ENCODE data around the gene SEC23A. TPM values are rescaled to one million over a fixed set of nuclear protein-coding genes. Genes with fewer than 3 reads are reported as not detected.
"Not testable (repeated sequence)": the region's sequence is repeated elsewhere in the genome, so short reads cannot be mapped to it uniquely, and the experiment has no call there.

The SEC23A gene
- polyA plus RNA-seq, 1 donor: 92.8 TPM

GRCh38 chr14:39094515-39094914 is 8.5 kb downstream of the SEC23A start:
- no peaks in the 10 kb centered on the region for H3K27me3 ChIP-seq (ENCODE audit: control insufficient read depth, insufficient read depth, low read length)
- H3K36me3 ChIP-seq (ENCODE audit: control insufficient read depth, insufficient read depth, low read length): peaks cover 47% of the 10 kb centered on the region
- peaks cover 6% of the 10 kb centered on the region for H3K4me1 ChIP-seq (ENCODE audit: control insufficient read depth, insufficient read depth, low read length)
- no peak overlapping the region for H3K27ac ChIP-seq (ENCODE audit: low read length)
- 100% methylated on average over 2 of the region's 3 CpGs for WGBS (ENCODE audit: insufficient coverage, low lambda C conversion rate)
- no peak for DNase-seq
- H3K9me3 ChIP-seq (ENCODE audit: control insufficient read depth, low read depth, low read length): no peaks in the 10 kb centered on the region
- no peak overlapping the region for H3K4me3 ChIP-seq (ENCODE audit: low read length)

GRCh38 chr14:39091716-39092115 is 11.3 kb downstream of the SEC23A start:
- WGBS (ENCODE audit: insufficient coverage, low lambda C conversion rate): 90% methylated on average over 1 of the region's 1 CpG
- H3K27me3 ChIP-seq (ENCODE audit: control insufficient read depth, insufficient read depth, low read length): no peaks in the 10 kb centered on the region
- peaks cover 62% of the 10 kb centered on the region for H3K36me3 ChIP-seq (ENCODE audit: control insufficient read depth, insufficient read depth, low read length)
- no peaks in the 10 kb centered on the region for H3K9me3 ChIP-seq (ENCODE audit: control insufficient read depth, low read depth, low read length)
- no peak overlapping the region for H3K4me3 ChIP-seq (ENCODE audit: low read length)
- no peak overlapping the region for H3K27ac ChIP-seq (ENCODE audit: low read length)
- H3K4me1 ChIP-seq (ENCODE audit: control insufficient read depth, insufficient read depth, low read length): peaks cover 6% of the 10 kb centered on the region
- DNase-seq: no peak

- H3K36me3 ChIP-seq (ENCODE audit: control insufficient read depth, insufficient read depth, low read length): peaks cover 65% of the 10 kb centered on the region
- no peaks in the 10 kb centered on the region for H3K27me3 ChIP-seq (ENCODE audit: control insufficient read depth, insufficient read depth, low read length)
- H3K27ac ChIP-seq (ENCODE audit: low read length): no peak overlapping the region
- no peaks in the 10 kb centered on the region for H3K9me3 ChIP-seq (ENCODE audit: control insufficient read depth, low read depth, low read length)
- DNase-seq: peak in 1 of 2 donors; percentile 51
- WGBS (ENCODE audit: insufficient coverage, low lambda C conversion rate): 100% methylated on average over 1 of the region's 4 CpGs
- no peak overlapping the region for H3K4me3 ChIP-seq (ENCODE audit: low read length)
- H3K4me1 ChIP-seq (ENCODE audit: control insufficient read depth, insufficient read depth, low read length): peaks cover 6% of the 10 kb centered on the region
Observed at GRCh38 chr14:39090548-39091111, 12.4 kb downstream of the SEC23A start.

GRCh38 chr14:39087493-39087892 is 15.5 kb downstream of the SEC23A start:
- no peaks in the 10 kb centered on the region for H3K27me3 ChIP-seq (ENCODE audit: control insufficient read depth, insufficient read depth, low read length)
- no peak for DNase-seq
- WGBS (ENCODE audit: insufficient coverage, low lambda C conversion rate): 100% methylated on average over 2 of the region's 2 CpGs

GRCh38 chr14:39085933-39086332 is 17.1 kb downstream of the SEC23A start:
- Histone ChIP-seq H3K9me3 (ENCODE audit: control insufficient read depth, low read depth, low read length) (no peaks in the 10 kb centered on the region), H3K36me3 (ENCODE audit: control insufficient read depth, insufficient read depth, low read length) (peaks cover 66% of the 10 kb centered on the region), H3K4me3 (ENCODE audit: low read length) (no peak overlapping the region), H3K27ac (ENCODE audit: low read length) (no peak overlapping the region), H3K4me1 (ENCODE audit: control insufficient read depth, insufficient read depth, low read length) (peaks cover 3% of the 10 kb centered on the region), H3K27me3 (ENCODE audit: control insufficient read depth, insufficient read depth, low read length) (no peaks in the 10 kb centered on the region)
- no CpG with 5 or more reads among the region's 7 CpGs for WGBS (ENCODE audit: insufficient coverage, low lambda C conversion rate)
- no peak for DNase-seq

More at GRCh38 chr14:39087493-39087892, 15.5 kb downstream of the SEC23A start:
- Histone ChIP-seq H3K27ac (ENCODE audit: low read length) (no peak overlapping the region), H3K4me1 (ENCODE audit: control insufficient read depth, insufficient read depth, low read length) (peaks cover 6% of the 10 kb centered on the region), H3K9me3 (ENCODE audit: control insufficient read depth, low read depth, low read length) (no peaks in the 10 kb centered on the region), H3K36me3 (ENCODE audit: control insufficient read depth, insufficient read depth, low read length) (peaks cover 64% of the 10 kb centered on the region), H3K4me3 (ENCODE audit: low read length) (no peak overlapping the region)

GRCh38 chr14:39083127-39083526 is 19.9 kb downstream of the SEC23A start:
- Histone ChIP-seq H3K4me3 (ENCODE audit: low read length) (no peak overlapping the region), H3K27me3 (ENCODE audit: control insufficient read depth, insufficient read depth, low read length) (no peaks in the 10 kb centered on the region), H3K27ac (ENCODE audit: low read length) (no peak overlapping the region), H3K36me3 (ENCODE audit: control insufficient read depth, insufficient read depth, low read length) (peaks cover 57% of the 10 kb centered on the region), H3K9me3 (ENCODE audit: control insufficient read depth, low read depth, low read length) (no peaks in the 10 kb centered on the region), H3K4me1 (ENCODE audit: control insufficient read depth, insufficient read depth, low read length) (no peaks in the 10 kb centered on the region)
- no CpG with 5 or more reads among the region's 5 CpGs for WGBS (ENCODE audit: insufficient coverage, low lambda C conversion rate)
- no peak for DNase-seq

GRCh38 chr14:39080886-39081285 is 22.1 kb downstream of the SEC23A start:
- Histone ChIP-seq H3K36me3 (ENCODE audit: control insufficient read depth, insufficient read depth, low read length) (peaks cover 61% of the 10 kb centered on the region), H3K9me3 (ENCODE audit: control insufficient read depth, low read depth, low read length) (no peaks in the 10 kb centered on the region), H3K4me1 (ENCODE audit: control insufficient read depth, insufficient read depth, low read length) (no peaks in the 10 kb centered on the region), H3K27ac (ENCODE audit: low read length) (no peak overlapping the region), H3K27me3 (ENCODE audit: control insufficient read depth, insufficient read depth, low read length) (no peaks in the 10 kb centered on the region), H3K4me3 (ENCODE audit: low read length) (no peak overlapping the region)
- no CpG with 5 or more reads among the region's 1 CpG for WGBS (ENCODE audit: insufficient coverage, low lambda C conversion rate)
- DNase-seq: no peak

GRCh38 chr14:39071096-39071495 is 31.9 kb downstream of the SEC23A start:
- Histone ChIP-seq H3K27me3 (ENCODE audit: control insufficient read depth, insufficient read depth, low read length) (no peaks in the 10 kb centered on the region), H3K4me1 (ENCODE audit: control insufficient read depth, insufficient read depth, low read length) (no peaks in the 10 kb centered on the region), H3K27ac (ENCODE audit: low read length) (no peak overlapping the region), H3K36me3 (ENCODE audit: control insufficient read depth, insufficient read depth, low read length) (peaks cover 49% of the 10 kb centered on the region), H3K4me3 (ENCODE audit: low read length) (no peak overlapping the region), H3K9me3 (ENCODE audit: control insufficient read depth, low read depth, low read length) (no peaks in the 10 kb centered on the region)
- no CpG with 5 or more reads among the region's 2 CpGs for WGBS (ENCODE audit: insufficient coverage, low lambda C conversion rate)
- no peak for DNase-seq

GRCh38 chr14:39069923-39070322 is 33.1 kb downstream of the SEC23A start:
- H3K4me3 ChIP-seq (ENCODE audit: low read length): no peak overlapping the region
- DNase-seq: no peak
- peak overlapping the region; percentile 49 for H3K27ac ChIP-seq (ENCODE audit: low read length)
- H3K9me3 ChIP-seq (ENCODE audit: control insufficient read depth, low read depth, low read length): no peaks in the 10 kb centered on the region
- no peaks in the 10 kb centered on the region for H3K27me3 ChIP-seq (ENCODE audit: control insufficient read depth, insufficient read depth, low read length)
- peaks cover 53% of the 10 kb centered on the region for H3K36me3 ChIP-seq (ENCODE audit: control insufficient read depth, insufficient read depth, low read length)
- H3K4me1 ChIP-seq (ENCODE audit: control insufficient read depth, insufficient read depth, low read length): no peaks in the 10 kb centered on the region
- WGBS (ENCODE audit: insufficient coverage, low lambda C conversion rate): 100% methylated on average over 5 of the region's 5 CpGs

GRCh38 chr14:39069169-39069805 is 33.7 kb downstream of the SEC23A start:
- peaks cover 55% of the 10 kb centered on the region for H3K36me3 ChIP-seq (ENCODE audit: control insufficient read depth, insufficient read depth, low read length)
- H3K27ac ChIP-seq (ENCODE audit: low read length): peak overlapping the region; percentile 49
- 43% methylated on average over 3 of the region's 7 CpGs for WGBS (ENCODE audit: insufficient coverage, low lambda C conversion rate)
- peak; percentile 62 to 81 for DNase-seq
- not testable (repeated sequence) for H3K4me3 ChIP-seq (ENCODE audit: low read length); H3K27me3 ChIP-seq (ENCODE audit: control insufficient read depth, insufficient read depth, low read length); H3K4me1 ChIP-seq (ENCODE audit: control insufficient read depth, insufficient read depth, low read length); H3K9me3 ChIP-seq (ENCODE audit: control insufficient read depth, low read depth, low read length)
